ENCODE measurements around the gene SLC44A1. TPM values are rescaled to one million over a fixed set of nuclear protein-coding genes. Genes with fewer than 3 reads are reported as not detected.

SLC44A1 gene
- total RNA-seq, 1 donor from 2014 or later = 48.7 TPM

DNA sequence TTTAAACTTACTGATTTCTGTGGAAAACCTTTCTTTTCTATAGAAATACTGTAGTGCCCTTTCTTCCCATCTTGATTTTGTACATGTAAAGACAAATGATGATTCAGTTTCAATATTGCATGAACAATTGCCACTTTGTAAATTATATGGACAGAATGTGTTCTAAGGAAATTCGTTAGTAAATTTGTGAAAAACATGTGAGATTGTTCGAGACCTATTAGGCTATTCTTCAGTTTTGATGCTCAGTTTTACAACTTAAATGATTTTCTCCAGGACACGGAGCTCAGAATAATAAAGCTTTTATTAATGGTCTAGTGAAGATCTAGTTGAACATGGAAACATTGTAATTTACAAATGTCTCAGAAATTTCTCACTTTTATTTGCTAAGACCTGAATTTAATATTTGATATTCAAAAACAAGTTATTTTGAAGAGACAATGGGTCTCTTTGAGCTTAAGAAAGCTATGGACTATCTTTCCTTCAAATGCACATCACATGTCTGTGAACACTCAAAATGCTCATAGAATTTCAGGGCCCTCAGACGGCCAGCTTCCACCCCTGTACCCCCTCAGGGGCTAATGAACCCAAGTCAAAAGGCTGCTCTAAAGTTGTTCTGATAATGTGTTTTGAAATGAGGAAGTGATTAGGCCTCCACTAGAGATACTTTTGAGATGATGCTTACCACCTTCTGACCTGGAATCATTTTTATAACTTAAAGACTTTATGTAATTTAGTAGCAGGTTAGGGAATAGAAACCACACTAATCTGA, 149.3 kb downstream of the SLC44A1 start:
- TF ChIP-seq, protein P1, sequence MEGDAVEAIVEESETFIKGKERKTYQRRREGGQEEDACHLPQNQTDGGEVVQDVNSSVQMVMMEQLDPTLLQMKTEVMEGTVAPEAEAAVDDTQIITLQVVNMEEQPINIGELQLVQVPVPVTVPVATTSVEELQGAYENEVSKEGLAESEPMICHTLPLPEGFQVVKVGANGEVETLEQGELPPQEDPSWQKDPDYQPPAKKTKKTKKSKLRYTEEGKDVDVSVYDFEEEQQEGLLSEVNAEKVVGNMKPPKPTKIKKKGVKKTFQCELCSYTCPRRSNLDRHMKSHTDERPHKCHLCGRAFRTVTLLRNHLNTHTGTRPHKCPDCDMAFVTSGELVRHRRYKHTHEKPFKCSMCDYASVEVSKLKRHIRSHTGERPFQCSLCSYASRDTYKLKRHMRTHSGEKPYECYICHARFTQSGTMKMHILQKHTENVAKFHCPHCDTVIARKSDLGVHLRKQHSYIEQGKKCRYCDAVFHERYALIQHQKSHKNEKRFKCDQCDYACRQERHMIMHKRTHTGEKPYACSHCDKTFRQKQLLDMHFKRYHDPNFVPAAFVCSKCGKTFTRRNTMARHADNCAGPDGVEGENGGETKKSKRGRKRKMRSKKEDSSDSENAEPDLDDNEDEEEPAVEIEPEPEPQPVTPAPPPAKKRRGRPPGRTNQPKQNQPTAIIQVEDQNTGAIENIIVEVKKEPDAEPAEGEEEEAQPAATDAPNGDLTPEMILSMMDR (IDR thresholded peaks at IDR 0.05; ENCODE audit: unreplicated experiment) = no peak
- no peaks in the 10 kb centered on the region for H3K36me3 Mint-ChIP-seq (ENCODE audit: insufficient read depth)
- H3K27ac Mint-ChIP-seq = no peak overlapping the region
- H3K4me1 Mint-ChIP-seq (ENCODE audit: low read depth) = peaks cover 3% of the 10 kb centered on the region
- no peak overlapping the region for H3K4me3 Mint-ChIP-seq (ENCODE audit: low read depth)
- no peaks in the 10 kb centered on the region for H3K27me3 Mint-ChIP-seq
- no peak for DNase-seq (ENCODE audit: low spot score, unreplicated experiment)
- no peaks in the 10 kb centered on the region for H3K9me3 Mint-ChIP-seq (ENCODE audit: low read depth)

DNA sequence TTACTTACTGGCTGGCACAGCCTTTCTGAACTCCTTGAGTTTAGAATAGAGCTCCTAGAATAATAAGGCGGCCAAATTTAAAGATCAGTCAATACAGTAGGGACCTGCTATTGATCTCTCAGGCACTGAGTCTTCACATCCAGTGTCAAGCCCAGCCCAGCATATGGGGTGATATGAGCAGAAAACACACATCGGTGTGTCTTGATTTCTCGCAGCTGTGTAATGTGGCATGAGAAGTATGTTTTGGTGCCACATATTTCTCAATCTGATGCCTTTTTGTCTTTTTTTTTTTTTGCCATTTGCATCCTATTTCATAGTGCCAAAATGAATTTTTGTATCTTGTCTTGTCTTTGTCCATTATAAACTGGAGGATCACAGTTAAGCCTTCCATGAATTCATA, 152.0 kb downstream of the SLC44A1 start:
- peaks cover 4% of the 10 kb centered on the region for H3K4me1 Mint-ChIP-seq (ENCODE audit: low read depth)
- H3K27ac Mint-ChIP-seq = peak overlapping the region; percentile 50
- no peak for DNase-seq (ENCODE audit: low spot score, unreplicated experiment)
- no peak overlapping the region for H3K4me3 Mint-ChIP-seq (ENCODE audit: low read depth)
- H3K36me3 Mint-ChIP-seq (ENCODE audit: insufficient read depth) = no peaks in the 10 kb centered on the region
- TF ChIP-seq, protein P1 (IDR thresholded peaks at IDR 0.05; ENCODE audit: unreplicated experiment) = no peak
- H3K27me3 Mint-ChIP-seq = no peaks in the 10 kb centered on the region
- no peaks in the 10 kb centered on the region for H3K9me3 Mint-ChIP-seq (ENCODE audit: low read depth)

DNA sequence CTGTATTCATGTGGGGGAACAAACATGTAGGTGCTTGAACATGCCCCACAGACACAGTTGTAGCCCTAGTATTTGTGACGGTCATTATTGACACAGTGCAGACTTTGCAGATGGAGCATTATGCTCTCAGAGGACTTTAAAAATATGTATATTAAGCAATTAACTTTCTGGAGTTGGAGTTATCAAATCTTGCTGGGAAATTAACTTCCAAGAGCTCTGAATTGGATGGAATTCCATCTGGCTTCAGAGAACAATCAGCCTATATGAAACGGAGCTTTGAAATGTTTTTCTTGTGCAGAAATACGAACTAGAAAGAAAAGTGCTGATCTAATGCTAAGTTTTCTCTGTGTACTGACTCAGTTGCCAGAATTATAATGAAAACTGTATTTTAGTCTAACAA, 152.4 kb downstream of the SLC44A1 start:
- no peaks in the 10 kb centered on the region for H3K9me3 Mint-ChIP-seq (ENCODE audit: low read depth)
- H3K36me3 Mint-ChIP-seq (ENCODE audit: insufficient read depth) = no peaks in the 10 kb centered on the region
- H3K27ac Mint-ChIP-seq = peak overlapping the region; percentile 50
- no peak for DNase-seq (ENCODE audit: low spot score, unreplicated experiment)
- H3K4me1 Mint-ChIP-seq (ENCODE audit: low read depth) = peaks cover 4% of the 10 kb centered on the region
- no peak overlapping the region for H3K4me3 Mint-ChIP-seq (ENCODE audit: low read depth)
- H3K27me3 Mint-ChIP-seq = no peaks in the 10 kb centered on the region
- TF ChIP-seq, protein P1 (IDR thresholded peaks at IDR 0.05; ENCODE audit: unreplicated experiment) = no peak

DNA sequence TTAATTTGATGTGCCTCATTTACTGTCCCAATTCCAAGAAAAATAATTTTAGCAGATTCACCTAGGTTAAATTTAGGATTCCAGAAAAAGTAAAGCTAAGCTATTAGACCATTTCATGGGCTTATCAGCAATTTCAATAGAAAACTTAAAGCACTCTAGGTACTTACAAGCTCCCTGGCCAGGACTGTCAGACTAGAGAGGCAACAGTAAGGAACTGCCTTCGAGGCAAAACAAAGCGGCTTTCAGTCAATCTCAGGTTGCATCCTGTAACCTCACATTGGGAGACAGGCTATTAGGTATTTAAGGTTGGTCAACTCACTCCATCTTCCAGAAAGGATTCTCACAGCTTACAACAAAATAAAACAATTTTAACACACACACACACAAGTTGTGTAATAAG, 154.7 kb downstream of the SLC44A1 start:
- no peak for DNase-seq (ENCODE audit: low spot score, unreplicated experiment)
- Mint-ChIP-seq H3K36me3 (ENCODE audit: insufficient read depth) (no peaks in the 10 kb centered on the region), H3K27ac (no peak overlapping the region), H3K9me3 (ENCODE audit: low read depth) (no peaks in the 10 kb centered on the region), H3K4me1 (ENCODE audit: low read depth) (peaks cover 14% of the 10 kb centered on the region), H3K27me3 (no peaks in the 10 kb centered on the region), H3K4me3 (ENCODE audit: low read depth) (no peak overlapping the region)
- TF ChIP-seq, protein P1 (IDR thresholded peaks at IDR 0.05; ENCODE audit: unreplicated experiment) = no peak

DNA sequence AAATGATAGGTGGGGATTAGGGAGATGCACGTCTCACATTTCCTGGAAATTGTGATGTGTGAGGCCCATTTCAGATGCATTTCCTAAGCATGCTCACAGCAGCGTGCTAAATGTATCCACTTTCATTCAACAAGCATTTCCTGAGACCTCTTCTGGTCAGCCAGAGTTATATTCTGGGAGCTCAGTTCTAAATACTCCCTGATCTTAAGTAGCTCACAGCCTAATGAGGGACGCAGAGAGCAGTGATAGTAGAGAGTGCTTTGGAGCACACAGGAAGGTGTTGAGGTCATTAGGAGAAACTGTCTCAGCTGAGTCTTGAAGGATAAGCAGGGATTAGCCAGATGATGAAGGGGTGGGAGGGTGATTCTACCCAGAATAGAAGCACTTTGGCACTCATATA, 157.2 kb downstream of the SLC44A1 start:
- TF ChIP-seq, protein P1 (IDR thresholded peaks at IDR 0.05; ENCODE audit: unreplicated experiment) = no peak
- Mint-ChIP-seq H3K9me3 (ENCODE audit: low read depth) (peaks cover under 1% of the 10 kb centered on the region), H3K4me3 (ENCODE audit: low read depth) (no peak overlapping the region), H3K27me3 (no peaks in the 10 kb centered on the region), H3K4me1 (ENCODE audit: low read depth) (peaks cover 12% of the 10 kb centered on the region), H3K27ac (no peak overlapping the region), H3K36me3 (ENCODE audit: insufficient read depth) (peaks cover 2% of the 10 kb centered on the region)
- DNase-seq (ENCODE audit: low spot score, unreplicated experiment) = no peak
